Common myeloid progenitor, CD34-positive (primary cell): ENCODE measurements around the gene DEGS2.
A peak's percentile ranks its signal among the peaks of the same experiment; 100 is the strongest.

Experiments used
- CTCF ChIA-PET: fragments of 350-600 bp; sonication (Branson Sonifier 250); formaldehyde crosslinking; loops from one replicate; lab custom pipeline; 2021; ENCODE audit warnings: antibody characterized with exemption; lab: Charles Lee
- POLR2A ChIA-PET: fragments of 350-600 bp; sonication (Branson Sonifier 250); formaldehyde crosslinking; loops from one replicate; lab custom pipeline; 2021; ENCODE audit warnings: antibody characterized with exemption; lab: Charles Lee
- DNase-seq, 3 donors: peaks; one replicate each; pipeline versions ENCODE4 v3.0.0 to v3.0.0-alpha.2; 2013
- H3K27ac ChIP-seq, 2 experiments: 1 replicate in 1 of 2; 2 replicates in 1 of 2; pipeline ENCODE4 v1.7.0; 2013; ENCODE audit warnings: inconsistent platforms in 2 of 2, low read length in 2 of 2, mild to moderate bottlenecking in 2 of 2, low read depth in 1 of 2, moderate library complexity in 1 of 2; ENCODE audit not compliant: severe bottlenecking in 2 of 2, insufficient read depth in 1 of 2, poor library complexity in 1 of 2
- H3K27me3 ChIP-seq, 5 experiments: replicated peaks in 2 of 5; 1 replicate in 3 of 5; 2 replicates in 2 of 5; pipeline versions ENCODE4 v1.6.1 to v1.7.0; 2013; ENCODE audit warnings: low read length in 4 of 5, mild to moderate bottlenecking in 2 of 5, moderate library complexity in 2 of 5, inconsistent platforms in 1 of 5; ENCODE audit not compliant: insufficient read depth in 5 of 5, control insufficient read depth in 4 of 5
- H3K36me3 ChIP-seq, 4 experiments: 1 replicate in 2 of 4; 2 replicates in 2 of 4; pipeline versions ENCODE4 v1.6.1 to v1.7.0; 2013; ENCODE audit warnings: low read length in 3 of 4, control low read depth in 1 of 4, mild to moderate bottlenecking in 1 of 4; ENCODE audit not compliant: control insufficient read depth in 4 of 4, insufficient read depth in 4 of 4
- H3K4me1 ChIP-seq, 4 experiments: 1 replicate in 3 of 4; 2 replicates in 1 of 4; pipeline versions ENCODE4 v1.6.1 to v1.7.1; 2013; ENCODE audit warnings: low read length in 3 of 4, mild to moderate bottlenecking in 3 of 4, control low read depth in 1 of 4, inconsistent platforms in 1 of 4, moderate library complexity in 1 of 4; ENCODE audit not compliant: control insufficient read depth in 4 of 4, insufficient read depth in 4 of 4; ENCODE audit errors: control extremely low read depth in 1 of 4
- H3K4me3 ChIP-seq, 7 experiments: 1 replicate in 4 of 7; 2 replicates in 3 of 7; pipeline versions ENCODE4 v1.5.1 to v1.7.0; 2013; ENCODE audit warnings: mild to moderate bottlenecking in 7 of 7, low read length in 6 of 7, moderate library complexity in 6 of 7, inconsistent platforms in 2 of 7, low read depth in 2 of 7, control low read depth in 1 of 7; ENCODE audit not compliant: insufficient read depth in 4 of 7, control insufficient read depth in 1 of 7; ENCODE audit errors: extremely low read depth in 1 of 7
- H3K9me3 ChIP-seq, 5 experiments: 1 replicate in 4 of 5; 2 replicates in 1 of 5; pipeline versions ENCODE4 v1.6.1 to v1.7.1; 2013; ENCODE audit warnings: low read length in 4 of 5, mild to moderate bottlenecking in 2 of 5, inconsistent platforms in 1 of 5, low read depth in 1 of 5, moderate library complexity in 1 of 5; ENCODE audit not compliant: control insufficient read depth in 4 of 5, insufficient read depth in 2 of 5; ENCODE audit errors: control extremely low read depth in 1 of 5
- WGBS: methylation state at CpG from one replicate; pipeline ENCODE4 v1.1.5; 2013; ENCODE audit not compliant: insufficient coverage; 5-methylcytosine and 5-hydroxymethylcytosine counted together

Gene DEGS2

DNA sequence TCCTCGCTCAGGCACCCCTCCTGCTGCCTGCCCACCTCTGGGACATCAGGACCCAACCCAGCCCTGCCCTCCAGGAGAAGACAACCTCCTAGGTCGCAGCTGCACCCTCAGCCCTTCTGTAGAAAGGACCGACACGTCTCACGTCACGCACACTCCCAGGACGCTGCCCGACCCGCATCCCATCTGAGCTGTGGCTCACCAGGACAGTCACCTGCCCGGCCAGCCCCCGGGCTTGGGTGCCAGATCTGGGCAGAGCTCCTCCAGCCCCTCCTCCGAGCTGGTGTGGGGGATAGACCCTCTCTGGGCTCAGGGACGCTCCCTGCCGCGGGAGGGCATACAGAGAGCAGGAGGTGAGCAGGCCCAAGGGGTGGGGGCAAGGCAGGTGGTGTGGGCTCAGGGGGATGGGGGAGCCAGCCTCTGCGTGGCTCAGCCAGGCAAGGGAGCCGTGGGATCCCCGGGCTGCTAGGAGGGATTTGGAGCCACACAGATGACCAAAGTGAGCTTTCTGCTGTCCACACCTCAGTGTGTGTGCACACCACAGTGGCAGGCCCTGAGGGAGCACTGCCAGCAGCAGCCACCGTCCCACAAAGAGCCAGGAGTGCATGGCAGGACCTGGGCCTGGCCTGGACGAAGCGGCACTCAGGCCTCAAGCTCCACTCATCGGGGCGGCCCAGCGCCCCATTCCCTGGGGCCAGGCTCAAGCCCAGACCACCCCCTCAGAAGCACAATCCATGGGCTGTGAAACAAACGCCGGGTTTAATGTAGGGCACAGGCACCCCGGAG is 13.6 kb downstream of the DEGS2 start:
- no peak overlapping the region for H3K27ac ChIP-seq
- POLR2A ChIA-PET = interaction anchor here (0.5 kb wide), 2 partner anchors 44 to 64 kb away, joined by 3 to 4 read pairs; no protein-coding TSS in a partner anchor

DNA sequence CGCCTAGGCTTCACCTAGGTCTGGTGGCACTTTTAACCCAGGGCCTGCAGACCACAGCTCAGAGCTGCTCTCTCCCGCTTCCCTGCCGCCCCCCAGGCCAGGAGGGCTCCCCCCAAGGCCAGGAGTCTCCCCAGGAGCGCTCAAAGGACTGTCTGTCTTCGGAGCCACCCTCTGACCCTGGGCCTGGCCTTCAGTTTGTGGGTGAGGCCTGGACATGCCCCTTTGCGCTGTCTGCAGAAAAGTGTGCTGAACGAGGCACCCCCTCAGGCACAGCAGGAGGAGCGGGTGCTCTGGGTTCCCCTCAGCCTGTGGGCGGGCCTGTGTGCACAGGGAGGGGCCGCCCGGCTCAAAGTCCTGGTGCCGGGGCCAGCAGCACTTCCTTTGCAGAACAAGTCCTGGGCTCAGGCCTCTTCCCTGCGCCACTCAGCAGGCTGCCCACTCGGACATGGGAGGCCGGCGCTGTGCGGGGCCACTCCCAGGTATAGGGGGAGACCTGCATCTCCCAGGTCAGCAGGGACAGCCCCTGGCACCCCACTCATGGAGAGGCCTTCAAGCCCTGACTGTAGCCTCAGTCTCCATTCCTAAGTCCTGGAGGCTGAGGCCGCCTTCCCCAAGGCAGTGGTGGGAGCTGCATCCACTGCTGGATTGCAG is 14.3 kb downstream of the DEGS2 start:
- WGBS = 97% methylated on average over 16 of the region's 18 CpGs
- H3K4me1 ChIP-seq = peaks cover 0 to 56% (median 49%) of the 10 kb centered on the region in 4 experiments
- POLR2A ChIA-PET = no interaction called here

More for the DNA sequence above, 13.6 kb downstream of the DEGS2 start:
- peaks cover 0 to 49% (median 45%) of the 10 kb centered on the region in 4 experiments for H3K4me1 ChIP-seq
- no peaks in the 10 kb centered on the region for H3K9me3 ChIP-seq
- no peak for DNase-seq
- H3K36me3 ChIP-seq = peaks cover 0 to 47% (median 11%) of the 10 kb centered on the region in 4 experiments
- WGBS = 97% methylated on average over 21 of the region's 27 CpGs
- CTCF ChIA-PET = interaction anchor here (0.8 to 3.7 kb wide), 7 partner anchors 9 to 74 kb away, joined by 3 to 24 read pairs (median 3); no protein-coding TSS in a partner anchor
- H3K4me3 ChIP-seq = no peak overlapping the region
- no peaks in the 10 kb centered on the region for H3K27me3 ChIP-seq

DNA sequence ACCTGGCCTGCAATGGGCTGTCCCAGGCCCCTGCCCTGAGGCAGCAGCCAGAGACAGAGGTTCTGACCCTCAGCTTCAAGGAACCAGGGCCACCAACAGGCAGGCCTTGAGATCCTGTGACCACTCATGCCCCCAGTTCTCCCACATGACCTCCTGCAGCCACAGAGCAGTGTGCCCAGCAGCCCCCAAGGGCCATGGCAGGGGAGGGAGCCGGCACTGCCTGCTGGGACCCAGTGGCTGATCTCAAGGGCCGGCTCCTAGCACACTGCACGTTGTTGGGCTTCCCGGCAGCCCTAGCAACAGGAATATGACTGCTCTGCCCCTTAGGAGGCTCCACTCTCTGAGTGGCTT is 14.8 kb downstream of the DEGS2 start:
- CTCF ChIA-PET = interaction anchor here (3.7 kb wide), 1 partner anchor 11 kb away, joined by 25 read pairs; no protein-coding TSS in a partner anchor
- H3K27ac ChIP-seq = no peak overlapping the region
- peaks cover 0 to 52% (median 11%) of the 10 kb centered on the region in 4 experiments for H3K36me3 ChIP-seq
- 84% methylated on average over 4 of the region's 4 CpGs for WGBS
- peaks cover 0 to 60% (median 50%) of the 10 kb centered on the region in 4 experiments for H3K4me1 ChIP-seq
- no peak overlapping the region for H3K4me3 ChIP-seq
- H3K9me3 ChIP-seq = no peaks in the 10 kb centered on the region
- DNase-seq = no peak
- POLR2A ChIA-PET = no interaction called here
- no peaks in the 10 kb centered on the region for H3K27me3 ChIP-seq

More for the DNA sequence above, 14.3 kb downstream of the DEGS2 start:
- Histone ChIP-seq H3K4me3 (no peak overlapping the region), H3K36me3 (peaks cover 0 to 50% (median 11%) of the 10 kb centered on the region in 4 experiments), H3K27me3 (no peaks in the 10 kb centered on the region), H3K27ac (no peak overlapping the region), H3K9me3 (no peaks in the 10 kb centered on the region)
- DNase-seq = no peak
- CTCF ChIA-PET = interaction anchor here (1.0 to 3.7 kb wide), 4 partner anchors 11 to 74 kb away, joined by 3 to 25 read pairs (median 15); no protein-coding TSS in a partner anchor

DNA sequence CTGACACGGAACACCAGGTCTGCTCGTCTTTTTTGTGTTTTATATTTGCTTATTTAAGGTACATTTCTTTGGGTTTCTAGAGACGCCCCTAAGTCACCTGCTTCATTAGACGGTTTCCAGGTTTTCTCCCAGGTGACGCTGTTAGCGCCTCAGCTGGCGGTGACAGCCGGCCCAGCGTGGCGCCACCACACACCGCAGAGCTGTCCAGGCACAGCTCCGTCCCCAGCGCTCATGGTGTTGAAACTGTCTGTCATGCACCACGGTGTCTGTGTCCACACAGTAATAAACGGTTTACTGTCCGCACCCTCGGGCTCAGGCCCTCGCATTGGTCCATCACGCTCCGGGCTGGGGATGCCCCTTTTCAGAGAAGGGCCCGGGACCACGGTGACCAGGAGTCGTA is 15.5 kb downstream of the DEGS2 start:
- POLR2A ChIA-PET = no interaction called here

DNA sequence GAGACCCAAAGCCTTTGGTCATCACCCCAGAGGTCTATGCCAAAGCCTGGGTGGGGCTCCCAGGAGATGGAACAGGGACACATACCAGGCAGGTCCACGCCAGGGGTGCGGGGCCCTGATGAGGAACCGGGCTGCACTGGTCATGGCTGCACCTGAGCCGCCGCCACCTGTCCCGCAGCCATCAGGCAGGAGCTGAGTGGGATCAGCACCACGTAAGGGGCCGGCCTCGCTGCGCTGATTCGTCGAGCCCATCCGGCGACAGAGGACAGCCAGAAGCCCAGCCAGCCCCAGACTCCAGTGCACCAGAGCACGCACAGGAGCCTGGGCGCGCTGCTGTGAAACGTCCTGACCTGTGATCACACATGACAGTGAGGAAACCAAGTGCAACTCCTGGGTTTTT is 15.9 kb downstream of the DEGS2 start:
- Histone ChIP-seq H3K9me3 (no peaks in the 10 kb centered on the region), H3K27ac (no peak overlapping the region), H3K4me3 (no peak overlapping the region), H3K27me3 (no peaks in the 10 kb centered on the region), H3K4me1 (peaks cover 0 to 60% (median 51%) of the 10 kb centered on the region in 4 experiments), H3K36me3 (peaks cover 0 to 61% (median 13%) of the 10 kb centered on the region in 4 experiments)
- ChIA-PET CTCF (interaction anchor here (1.2 to 3.7 kb wide), 3 partner anchors 12 to 72 kb away, joined by 6 to 25 read pairs (median 6); no protein-coding TSS in a partner anchor), POLR2A (interaction anchor here (1.9 kb wide), 1 partner anchor 49 kb away, joined by 8 read pairs; no protein-coding TSS in a partner anchor)
- WGBS = 96% methylated on average over 18 of the region's 18 CpGs
- no peak for DNase-seq

More for the DNA sequence above, 15.5 kb downstream of the DEGS2 start:
- DNase-seq = no peak
- H3K4me3 ChIP-seq = no peak overlapping the region
- H3K4me1 ChIP-seq = peaks cover 0 to 60% (median 51%) of the 10 kb centered on the region in 4 experiments
- no peaks in the 10 kb centered on the region for H3K9me3 ChIP-seq
- no peaks in the 10 kb centered on the region for H3K27me3 ChIP-seq
- WGBS = 97% methylated on average over 22 of the region's 23 CpGs
- no peak overlapping the region for H3K27ac ChIP-seq
- CTCF ChIA-PET = interaction anchor here (3.7 kb wide), 1 partner anchor 12 kb away, joined by 25 read pairs; no protein-coding TSS in a partner anchor
- peaks cover 0 to 57% (median 11%) of the 10 kb centered on the region in 4 experiments for H3K36me3 ChIP-seq

DNA sequence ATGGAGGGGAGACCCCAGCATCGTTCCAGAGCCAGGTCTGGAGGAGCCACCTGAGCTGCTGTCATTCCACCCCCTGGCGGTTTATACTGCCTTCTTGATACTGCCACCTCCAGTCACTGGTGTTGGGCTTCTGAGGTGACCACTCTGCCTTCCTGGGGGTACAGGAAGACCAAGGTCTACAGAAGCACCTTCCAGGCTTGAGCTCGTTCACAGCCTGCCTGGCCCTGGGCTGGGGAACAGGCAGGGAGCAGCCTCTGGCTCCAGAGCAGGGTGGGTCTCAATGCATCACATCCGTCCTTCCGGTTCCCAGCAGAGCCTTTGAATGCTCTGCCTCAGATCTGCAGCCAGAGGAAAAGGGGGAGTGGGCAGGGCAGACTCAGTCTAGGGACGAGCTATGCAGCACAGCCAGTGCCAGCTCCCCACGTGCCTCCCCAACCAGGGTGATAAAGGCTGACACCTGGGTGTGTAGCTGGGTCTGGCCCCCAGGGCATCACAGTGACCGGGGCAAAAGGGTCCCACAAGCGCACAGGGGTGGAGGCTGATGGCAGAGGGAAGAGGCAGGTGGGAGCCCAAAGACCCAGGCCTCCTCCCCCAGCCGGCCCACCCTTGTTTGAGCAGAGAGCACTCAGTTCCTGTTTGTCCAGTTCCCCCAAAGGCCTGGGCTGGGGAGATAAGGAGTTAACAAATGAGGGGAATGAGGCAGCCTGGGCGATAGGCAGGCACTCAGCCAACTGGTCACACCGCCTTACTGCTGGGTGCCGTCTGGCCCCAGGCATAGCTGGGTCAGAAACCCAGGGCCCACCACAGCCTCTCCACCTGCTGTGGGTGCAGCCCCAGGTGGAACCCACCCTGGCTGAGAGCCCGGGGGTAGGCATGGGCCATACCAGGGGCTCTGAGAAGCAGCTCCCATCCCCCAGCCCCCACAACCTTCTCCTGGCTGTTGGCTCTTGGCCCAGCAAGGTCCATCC is 17.1 kb downstream of the DEGS2 start:
- Histone ChIP-seq H3K27ac (peak overlapping the region; percentile 56 to 76), H3K36me3 (peaks cover under 1 to 73% (median 16%) of the 10 kb centered on the region in 4 experiments), H3K9me3 (no peaks in the 10 kb centered on the region), H3K4me1 (peaks cover 0 to 52% (median 44%) of the 10 kb centered on the region in 4 experiments), H3K27me3 (no peaks in the 10 kb centered on the region), H3K4me3 (peak overlapping the region in 3 of 7 experiments; percentile 16 to 48 (median 39))
- WGBS = 21% methylated on average over 10 of the region's 14 CpGs
- ChIA-PET CTCF (interaction anchor here (0.9 to 3.8 kb wide), 18 partner anchors 9 to 86 kb away, joined by 3 to 39 read pairs (median 4); no protein-coding TSS in a partner anchor), POLR2A (interaction anchor here (0.6 to 1.9 kb wide), 7 partner anchors 11 to 62 kb away, joined by 3 to 8 read pairs (median 3); partner anchors contain the start of gene DEGS2)
- peak; percentile 86 to 96 (median 94) for DNase-seq
